Lower lobe of right lung (tissue), 2 donors: Measurements from ENCODE around the gene TPRN. TPM values are rescaled to one million over a fixed set of nuclear protein-coding genes. Genes with fewer than 3 reads are reported as not detected.

Source experiments
- ATAC-seq, 2 donors: fragments of 200-7000 bp; cut with Tn5 transposase; one replicate each; pipeline ENCODE4 v1.9.1; 2020 to 2022; ENCODE audit warnings: mild to moderate bottlenecking in 2 of 2, moderate library complexity in 2 of 2
- DNase-seq: peaks from one replicate; pipeline ENCODE4 v3.0.0-alpha.2; 2020
- H3K27ac ChIP-seq: fragments of 200-600 bp; one replicate; pipeline ENCODE4 v1.8.0; 2022
- H3K27me3 ChIP-seq: fragments of 200-600 bp; one replicate; pipeline ENCODE4 v1.8.0; 2022; ENCODE audit warnings: low read depth
- H3K36me3 ChIP-seq: fragments of 200-600 bp; one replicate; pipeline ENCODE4 v1.8.0; 2022; ENCODE audit warnings: mild to moderate bottlenecking
- H3K4me1 ChIP-seq: fragments of 200-600 bp; one replicate; pipeline ENCODE4 v1.8.0; 2022
- H3K4me3 ChIP-seq: fragments of 200-600 bp; one replicate; pipeline ENCODE4 v1.8.0; 2022; ENCODE audit warnings: mild to moderate bottlenecking
- H3K9me3 ChIP-seq: fragments of 200-600 bp; one replicate; pipeline ENCODE4 v1.8.0; 2022
- intact Hi-C: fragments of 100-400 bp; cut with DNase I; formaldehyde crosslinking; loops from one replicate; pipeline ENCODE4 v1.11.0; 2022
- total RNA-seq: library from RNA; stranded (reverse); fragmentation: NEBNext Ultra II Directional; extraction: Animal tissue kit (Norgen Biotek cat#: 25700); gene quantifications from one replicate; pipeline ENCODE4 v1.2.1, GENCODE V29; 2021
- TF ChIP-seq, protein P1 (sequence below): fragments of 200-600 bp; IDR thresholded peaks from one replicate; pipeline ENCODE4 v1.8.0; 2022; ENCODE audit warnings: antibody characterized with exemption, mild to moderate bottlenecking
- donor health status: DM: no; HTN: yes; CAD: no; lungs with severe emphysema.

The TPRN gene
- total RNA-seq, 1 donor from 2014 or later: 17.8 TPM

DNA sequence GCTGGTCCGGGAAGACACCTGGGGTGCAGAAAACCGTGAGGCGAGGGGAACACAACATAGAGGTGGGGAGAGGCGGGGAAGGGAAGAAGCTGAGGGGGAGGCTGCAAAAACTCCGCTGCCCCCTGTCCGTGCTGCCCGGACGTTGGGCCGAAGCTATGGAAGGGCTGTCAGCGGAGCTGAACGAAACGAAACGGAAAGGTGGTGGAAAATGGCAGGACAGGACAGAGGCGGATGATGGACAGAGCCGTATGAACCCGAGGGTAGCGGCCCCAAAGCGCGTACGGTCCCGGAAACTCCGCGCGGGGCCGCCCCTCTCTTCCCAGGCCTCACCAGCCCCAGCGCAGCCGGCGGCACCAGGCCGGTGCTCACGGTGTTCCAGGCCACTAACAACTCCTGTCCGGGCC is 12.5 kb downstream of the TPRN start:
- Histone ChIP-seq H3K9me3 (no peaks in the 10 kb centered on the region), H3K27me3 (no peaks in the 10 kb centered on the region), H3K27ac (peak overlapping the region; percentile 97), H3K4me3 (peak overlapping the region; percentile 98), H3K4me1 (peaks cover 51% of the 10 kb centered on the region), H3K36me3 (peaks cover 61% of the 10 kb centered on the region)
- TF ChIP-seq, protein P1, sequence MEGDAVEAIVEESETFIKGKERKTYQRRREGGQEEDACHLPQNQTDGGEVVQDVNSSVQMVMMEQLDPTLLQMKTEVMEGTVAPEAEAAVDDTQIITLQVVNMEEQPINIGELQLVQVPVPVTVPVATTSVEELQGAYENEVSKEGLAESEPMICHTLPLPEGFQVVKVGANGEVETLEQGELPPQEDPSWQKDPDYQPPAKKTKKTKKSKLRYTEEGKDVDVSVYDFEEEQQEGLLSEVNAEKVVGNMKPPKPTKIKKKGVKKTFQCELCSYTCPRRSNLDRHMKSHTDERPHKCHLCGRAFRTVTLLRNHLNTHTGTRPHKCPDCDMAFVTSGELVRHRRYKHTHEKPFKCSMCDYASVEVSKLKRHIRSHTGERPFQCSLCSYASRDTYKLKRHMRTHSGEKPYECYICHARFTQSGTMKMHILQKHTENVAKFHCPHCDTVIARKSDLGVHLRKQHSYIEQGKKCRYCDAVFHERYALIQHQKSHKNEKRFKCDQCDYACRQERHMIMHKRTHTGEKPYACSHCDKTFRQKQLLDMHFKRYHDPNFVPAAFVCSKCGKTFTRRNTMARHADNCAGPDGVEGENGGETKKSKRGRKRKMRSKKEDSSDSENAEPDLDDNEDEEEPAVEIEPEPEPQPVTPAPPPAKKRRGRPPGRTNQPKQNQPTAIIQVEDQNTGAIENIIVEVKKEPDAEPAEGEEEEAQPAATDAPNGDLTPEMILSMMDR: no peak
- ATAC-seq (peak in 1 of 2 donors; percentile 27), DNase-seq (no peak)
- intact Hi-C loops: no loop called here

DNA sequence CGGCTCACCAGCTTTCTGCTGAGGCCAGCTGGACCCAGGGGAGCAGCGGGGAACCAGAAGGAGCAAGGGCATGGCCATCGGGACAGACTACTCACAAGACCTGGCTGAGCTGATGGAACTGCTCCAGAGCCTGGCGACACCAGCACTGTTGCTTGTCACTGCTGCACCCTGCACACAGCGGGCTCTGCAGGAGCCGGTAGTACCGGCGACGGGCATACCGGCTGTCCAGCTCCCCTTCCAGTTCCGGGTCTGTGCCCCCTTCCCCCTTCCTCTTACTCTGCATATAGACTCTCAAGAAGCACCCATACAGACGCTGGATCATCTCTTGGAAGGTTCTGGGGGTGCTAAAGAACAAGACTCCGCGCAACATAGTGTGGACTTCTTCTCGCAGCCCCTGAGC is 13.2 kb downstream of the TPRN start:
- DNase-seq (no peak), ATAC-seq (no peak)
- H3K27me3 ChIP-seq: no peaks in the 10 kb centered on the region
- TF ChIP-seq, protein P1: no peak
- H3K4me3 ChIP-seq: peak overlapping the region; percentile 98
- no peaks in the 10 kb centered on the region for H3K9me3 ChIP-seq
- H3K36me3 ChIP-seq: peaks cover 68% of the 10 kb centered on the region
- H3K4me1 ChIP-seq: peaks cover 51% of the 10 kb centered on the region
- intact Hi-C loops: no loop called here
- no peak overlapping the region for H3K27ac ChIP-seq

DNA sequence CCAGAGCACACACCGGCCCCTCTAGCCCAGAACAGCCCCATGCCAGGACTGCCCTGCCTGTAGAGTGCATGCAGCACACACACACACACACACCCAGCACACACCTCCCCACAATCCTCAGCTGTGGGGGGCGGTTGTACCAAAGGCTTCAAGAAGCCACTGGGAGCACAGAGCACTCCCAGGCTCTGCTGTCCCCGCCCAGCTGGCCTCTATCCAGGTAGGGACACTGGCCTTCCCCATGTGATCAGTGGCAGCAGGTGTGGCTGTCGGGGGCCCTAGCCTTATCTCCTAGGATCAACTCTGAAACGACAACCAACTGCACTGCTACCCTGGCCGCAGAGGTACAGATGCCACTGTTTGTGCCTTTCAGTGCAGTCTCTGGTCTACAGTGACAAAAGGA is 14.2 kb downstream of the TPRN start:
- intact Hi-C loops: no loop called here
- Histone ChIP-seq H3K27me3 (no peaks in the 10 kb centered on the region), H3K4me1 (peaks cover 51% of the 10 kb centered on the region), H3K27ac (no peak overlapping the region), H3K4me3 (no peak overlapping the region), H3K9me3 (no peaks in the 10 kb centered on the region), H3K36me3 (peaks cover 69% of the 10 kb centered on the region)
- TF ChIP-seq, protein P1: no peak
- DNase-seq (no peak), ATAC-seq (no peak)

- peaks cover 69% of the 10 kb centered on the region for H3K36me3 ChIP-seq
- TF ChIP-seq, protein P1: no peak
- peaks cover 49% of the 10 kb centered on the region for H3K4me1 ChIP-seq
These were observed 14.6 kb downstream of the TPRN start for GRCh38 chr9:137185921-137186320.

GRCh38 chr9:137184881-137185660 is 15.5 kb downstream of the TPRN start:
- no peak overlapping the region for H3K4me3 ChIP-seq
- peaks cover 69% of the 10 kb centered on the region for H3K36me3 ChIP-seq
- TF ChIP-seq, protein P1: no peak
- no peak overlapping the region for H3K27ac ChIP-seq
- H3K9me3 ChIP-seq: no peaks in the 10 kb centered on the region
- peaks cover 41% of the 10 kb centered on the region for H3K4me1 ChIP-seq
- ATAC-seq (no peak), DNase-seq (no peak)
- H3K27me3 ChIP-seq: no peaks in the 10 kb centered on the region
- intact Hi-C loops: no loop called here

More at GRCh38 chr9:137185921-137186320, 14.6 kb downstream of the TPRN start:
- ATAC-seq (no peak), DNase-seq (no peak)
- Histone ChIP-seq H3K27me3 (no peaks in the 10 kb centered on the region), H3K27ac (no peak overlapping the region), H3K9me3 (no peaks in the 10 kb centered on the region), H3K4me3 (no peak overlapping the region)
- intact Hi-C loops: no loop called here
